Right renal pelvis (tissue), 4 donors: ENCODE data around the gene NELFCD. TPM values are rescaled to one million over a fixed set of nuclear protein-coding genes. Genes with fewer than 3 reads are reported as not detected.
"Not testable (repeated sequence)": the region's sequence is repeated elsewhere in the genome, so short reads cannot be mapped to it uniquely, and the experiment has no call there.

Experiments
- DNase-seq, 4 donors: peaks; one replicate each; pipeline ENCODE4 v3.0.0-alpha.2; 2013; ENCODE audit warnings: low read depth in 4 of 4, low spot score in 3 of 4, missing footprints in 1 of 4
- polyA plus RNA-seq, 4 donors: library from polyadenylated mRNA; unstranded; fragments of 120-200 nt; gene quantifications; one replicate each; pipeline ENCODE4 v1.2.1, GENCODE V29; 2013; ENCODE audit not compliant: insufficient read length in 4 of 4

Gene NELFCD
- polyA plus RNA-seq, 4 donors: 118 to 138 (median 125) TPM

- no peak for DNase-seq
Observed at GRCh38 chr20:59007665-59008511, 26.8 kb downstream of the NELFCD start.

GRCh38 chr20:59008715-59009336, 27.8 kb downstream of the NELFCD start:
- DNase-seq: no peak

GRCh38 chr20:59010321-59010994, 29.4 kb downstream of the NELFCD start:
- DNase-seq: no peak

- no peak for DNase-seq
Observed at GRCh38 chr20:59010995-59011873, 30.2 kb downstream of the NELFCD start.

GRCh38 chr20:59011874-59012157, 30.8 kb downstream of the NELFCD start:
- not testable (repeated sequence) for DNase-seq

GRCh38 chr20:59013031-59013951, 32.2 kb downstream of the NELFCD start:
- no peak for DNase-seq

- no peak for DNase-seq
Observed at GRCh38 chr20:59013959-59014608, 33.0 kb downstream of the NELFCD start.

- DNase-seq: no peak
Observed at GRCh38 chr20:59014680-59015389, 33.8 kb downstream of the NELFCD start.

- DNase-seq: no peak
Observed at GRCh38 chr20:59015411-59015810, 34.4 kb downstream of the NELFCD start.

- DNase-seq: no peak
Observed at GRCh38 chr20:59015812-59016711, 35.0 kb downstream of the NELFCD start.

GRCh38 chr20:59016795-59017492, 35.9 kb downstream of the NELFCD start:
- no peak for DNase-seq

- DNase-seq: no peak
Observed at GRCh38 chr20:59017493-59018231, 36.6 kb downstream of the NELFCD start.

- no peak for DNase-seq
Observed at GRCh38 chr20:59018817-59019216, 37.8 kb downstream of the NELFCD start.

GRCh38 chr20:59019217-59019616, 38.2 kb downstream of the NELFCD start, which contains the start of gene TUBB1:
Gene TUBB1, plus strand, starts transcription at chr20:59019429. Its CDS starts 94 bp downstream, at chr20:59019523.
- no peak for DNase-seq

GRCh38 chr20:59020938-59021551, 40.0 kb downstream of the NELFCD start:
- DNase-seq: no peak

- no peak for DNase-seq
Observed at GRCh38 chr20:59022754-59023153, 41.7 kb downstream of the NELFCD start.
